Measurements from ENCODE around the gene PRKAR1A. TPM values are rescaled to one million over a fixed set of nuclear protein-coding genes. Genes with fewer than 3 reads are reported as not detected.

PRKAR1A gene
- total and polyA plus RNA-seq, 2 of the 8 experiments (the other 6 are each of a cell fraction or from before 2014, with no cell fraction given), result 39.3 to 149 TPM

DNA sequence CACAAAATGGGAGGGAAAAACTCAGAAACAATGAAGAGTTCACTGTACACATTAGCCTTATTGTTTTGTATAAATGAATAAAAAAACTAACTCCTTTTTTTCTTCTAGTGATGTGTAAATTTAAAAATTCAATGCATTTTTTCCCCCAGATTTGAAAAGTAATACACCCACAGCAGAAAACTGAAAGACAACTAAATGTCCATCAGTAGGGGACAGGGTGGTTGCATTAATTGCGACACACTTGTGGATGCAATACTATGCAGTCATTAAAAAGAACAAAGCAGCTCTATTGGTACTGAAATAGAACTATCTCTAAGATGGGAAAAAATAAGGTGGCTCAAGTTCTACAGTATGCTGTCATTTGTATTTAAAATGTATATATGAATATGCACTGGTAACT lies 41.3 kb upstream of the PRKAR1A start (continued):
- TF ChIP-seq, protein P1, sequence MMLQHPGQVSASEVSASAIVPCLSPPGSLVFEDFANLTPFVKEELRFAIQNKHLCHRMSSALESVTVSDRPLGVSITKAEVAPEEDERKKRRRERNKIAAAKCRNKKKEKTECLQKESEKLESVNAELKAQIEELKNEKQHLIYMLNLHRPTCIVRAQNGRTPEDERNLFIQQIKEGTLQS (IDR thresholded peaks at IDR 0.05; ENCODE audit: insufficient read depth, low read depth, low read length), result no peak
